Esophagus squamous epithelium (tissue), 5 donors: Measurements from ENCODE around the gene ASPDH. TPM values are rescaled to one million over a fixed set of nuclear protein-coding genes. Genes with fewer than 3 reads are reported as not detected.

Experiments used
- DNase-seq: peaks from one replicate; lab custom pipeline; 2025; lab: John Stamatoyannopoulos, UW
- H3K27ac ChIP-seq, 4 donors: fragments of 200-600 bp; sonication (generic); one replicate each; pipeline ENCODE4 v1.5.1; 2016 to 2019; ENCODE audit warnings: mild to moderate bottlenecking in 1 of 4
- H3K27me3 ChIP-seq, 4 donors: fragments of 200-600 bp; sonication (generic); 1 replicate in 3 of 4; 2 replicates in 1 of 4; pipeline versions ENCODE4 v1.5.1 to v1.6.0; 2017 to 2021; ENCODE audit warnings: antibody characterized with exemption in 1 of 4
- H3K36me3 ChIP-seq, 3 donors: fragments of 200-600 bp; sonication (generic); one replicate each; pipeline ENCODE4 v1.5.1; 2016 to 2019
- H3K4me1 ChIP-seq, 3 donors: fragments of 200-600 bp; sonication (generic); one replicate each; pipeline ENCODE4 v1.5.1; 2017 to 2019
- H3K4me3 ChIP-seq, 4 donors: fragments of 200-600 bp; sonication (generic); 1 replicate in 3 of 4; 2 replicates in 1 of 4; pipeline ENCODE4 v1.5.1; 2016 to 2019; ENCODE audit warnings: mild to moderate bottlenecking in 2 of 4, moderate library complexity in 1 of 4
- H3K9me3 ChIP-seq, 3 donors: fragments of 200-600 bp; sonication (generic); one replicate each; pipeline ENCODE4 v1.5.1; 2016 to 2019
- POLR2A ChIP-seq, 4 donors: fragments of 450-650 bp; IDR thresholded peaks; one replicate each; pipeline ENCODE4 v1.6.1; 2017; ENCODE audit warnings: antibody characterized with exemption in 4 of 4, mild to moderate bottlenecking in 4 of 4, moderate library complexity in 3 of 4
- WGBS, 2 donors: methylation state at CpG; one replicate each; pipeline ENCODE4 v1.1.5; 2018; 5-methylcytosine and 5-hydroxymethylcytosine counted together
- intact Hi-C: fragments of 100-400 bp; cut with DNase I; formaldehyde crosslinking; loops from one replicate; pipeline ENCODE4 v1.15.0; 2022
- total RNA-seq, 4 donors: library from RNA; depleted of rRNA; stranded (reverse); fragments of >200 nt; gene quantifications; one replicate each; pipeline ENCODE4 v1.1.0, GENCODE V29; 2016
- TF ChIP-seq, protein P1 (sequence below), 6 experiments: fragments of 450-650 bp in 4 of 6; fragments of 200-600 bp in 2 of 6; sonication (generic) in 2 of 6; IDR thresholded peaks; one replicate each; pipeline ENCODE4 v1.5.1; 2016 to 2019; ENCODE audit warnings: antibody characterized with exemption in 6 of 6, mild to moderate bottlenecking in 4 of 6, moderate library complexity in 4 of 6
- donor health status: DM: yes; HTN: yes; CAD: no.

The ASPDH gene
- total RNA-seq, 4 donors from 2014 or later: not detected

DNA sequence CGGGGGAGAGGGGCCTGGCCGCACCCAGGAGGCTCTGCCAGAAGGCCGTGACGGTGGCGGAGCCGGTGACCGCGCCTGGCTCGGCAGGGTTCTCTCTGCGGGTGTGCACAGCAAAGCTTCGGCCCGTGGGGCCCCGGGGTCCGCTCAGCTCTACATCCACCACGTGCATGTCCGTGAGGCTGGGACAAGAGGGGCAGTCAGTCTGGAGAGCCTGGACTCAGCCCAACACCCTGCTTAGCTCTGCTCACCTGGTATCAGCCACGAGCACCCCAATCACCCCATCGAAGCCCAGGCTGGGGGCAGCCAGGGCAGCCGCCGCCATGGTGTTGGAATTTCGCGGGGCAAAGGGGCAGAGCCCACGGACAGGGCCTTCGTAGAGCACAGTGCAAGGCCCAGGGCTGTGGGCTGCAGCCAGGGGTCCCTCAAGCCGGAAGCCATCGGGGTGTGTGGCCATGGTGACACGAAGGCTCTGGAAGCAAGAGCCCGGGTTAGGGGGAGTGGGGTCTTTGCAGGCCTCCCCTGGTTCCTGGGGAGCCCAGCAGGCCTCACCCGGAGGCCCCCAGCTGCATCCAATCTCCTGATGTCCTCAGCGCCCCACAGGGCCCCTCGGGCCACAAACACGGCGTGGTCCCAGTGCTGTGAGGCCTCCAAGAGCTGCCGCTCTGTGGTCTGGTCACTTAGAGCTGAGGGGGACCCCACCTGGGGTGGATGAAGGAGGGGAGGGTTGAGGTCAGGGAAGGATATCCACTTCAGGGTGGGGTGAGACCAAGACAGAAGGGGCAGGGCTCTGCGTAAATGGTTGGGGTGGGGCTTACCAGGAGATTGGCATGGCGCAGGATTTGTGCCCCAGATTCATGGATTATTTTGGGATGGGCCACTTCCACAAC, 1.4 kb downstream of the ASPDH start:
- Histone ChIP-seq H3K9me3 (no peaks in the 10 kb centered on the region), H3K27me3 (peaks cover 0 to 22% (median 0%) of the 10 kb centered on the region in 4 donors), H3K4me1 (peaks cover 7 to 25% (median 8%) of the 10 kb centered on the region in 3 donors), H3K4me3 (peak overlapping the region in 2 of 4 donors; percentile 81 to 90), H3K36me3 (peaks cover 0 to 5% (median 0%) of the 10 kb centered on the region in 3 donors), H3K27ac (peak overlapping the region in 1 of 4 donors; percentile 90)
- no peak for TF ChIP-seq POLR2A (IDR thresholded peaks at IDR 0.05)
- TF ChIP-seq, protein P1, sequence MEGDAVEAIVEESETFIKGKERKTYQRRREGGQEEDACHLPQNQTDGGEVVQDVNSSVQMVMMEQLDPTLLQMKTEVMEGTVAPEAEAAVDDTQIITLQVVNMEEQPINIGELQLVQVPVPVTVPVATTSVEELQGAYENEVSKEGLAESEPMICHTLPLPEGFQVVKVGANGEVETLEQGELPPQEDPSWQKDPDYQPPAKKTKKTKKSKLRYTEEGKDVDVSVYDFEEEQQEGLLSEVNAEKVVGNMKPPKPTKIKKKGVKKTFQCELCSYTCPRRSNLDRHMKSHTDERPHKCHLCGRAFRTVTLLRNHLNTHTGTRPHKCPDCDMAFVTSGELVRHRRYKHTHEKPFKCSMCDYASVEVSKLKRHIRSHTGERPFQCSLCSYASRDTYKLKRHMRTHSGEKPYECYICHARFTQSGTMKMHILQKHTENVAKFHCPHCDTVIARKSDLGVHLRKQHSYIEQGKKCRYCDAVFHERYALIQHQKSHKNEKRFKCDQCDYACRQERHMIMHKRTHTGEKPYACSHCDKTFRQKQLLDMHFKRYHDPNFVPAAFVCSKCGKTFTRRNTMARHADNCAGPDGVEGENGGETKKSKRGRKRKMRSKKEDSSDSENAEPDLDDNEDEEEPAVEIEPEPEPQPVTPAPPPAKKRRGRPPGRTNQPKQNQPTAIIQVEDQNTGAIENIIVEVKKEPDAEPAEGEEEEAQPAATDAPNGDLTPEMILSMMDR (IDR thresholded peaks at IDR 0.05): no peak
- WGBS, 2 donors: 89 to 91% methylated on average over 3 to 9 of the region's 36 CpGs
- DNase-seq: no peak
- intact Hi-C loops: no loop called here

DNA sequence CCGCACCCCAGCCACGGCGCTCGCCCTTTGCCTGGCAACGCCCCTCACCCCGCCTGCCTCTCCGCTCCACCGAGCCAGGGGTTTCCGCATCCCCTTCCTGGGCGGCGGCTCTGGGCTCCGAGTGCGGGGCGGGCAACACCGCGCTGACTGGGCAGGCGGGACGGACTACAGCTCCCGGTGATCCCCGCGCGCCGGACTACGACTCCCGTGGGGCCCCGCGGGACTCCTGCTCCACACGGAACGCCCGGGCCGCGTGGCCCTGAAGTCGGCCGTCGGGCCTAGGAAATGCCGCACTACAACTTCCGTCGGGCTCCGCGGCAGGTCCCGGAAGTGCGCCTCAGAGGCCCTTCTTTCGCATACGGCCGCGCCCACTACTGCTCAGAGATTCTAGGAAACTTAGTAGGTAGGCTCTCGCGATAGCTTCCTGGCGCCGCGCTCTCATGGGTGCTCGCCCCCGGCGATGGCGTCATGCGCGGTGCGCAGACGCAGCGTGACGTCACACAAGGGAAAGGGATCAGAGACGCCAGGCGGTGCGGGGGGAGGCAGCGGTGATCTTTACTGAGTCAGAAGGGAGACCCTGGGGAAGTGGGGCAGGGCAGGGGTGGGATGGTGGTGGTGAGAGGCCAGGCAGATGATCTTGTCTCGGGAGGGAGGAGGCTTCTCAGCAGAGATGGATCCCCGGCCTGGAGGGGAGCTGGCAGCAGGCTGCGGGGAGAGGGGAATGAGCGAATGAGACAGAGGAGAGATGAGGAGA, 2.5 kb downstream of the ASPDH start, which contains the start of gene JOSD2:
TSS of gene JOSD2 (minus strand) at position 123 of the 754 bp plus-strand sequence. CDS start 760 bp downstream, outside the sequence.
- TF ChIP-seq, protein P1 (IDR thresholded peaks at IDR 0.05): peak in 2 of 6 experiments; percentile 12 to 39
- TF ChIP-seq POLR2A (IDR thresholded peaks at IDR 0.05): peak in 3 of 4 donors; percentile 8 to 64 (median 42)
- Histone ChIP-seq H3K27me3 (peaks cover 0 to 18% (median 0%) of the 10 kb centered on the region in 4 donors), H3K27ac (peak within 1 kb of the TSS; percentile 83 to 93 (median 87)), H3K4me1 (peaks cover 7 to 25% (median 8%) of the 10 kb centered on the region in 3 donors), H3K4me3 (peak within 1 kb of the TSS; percentile 65 to 90 (median 74)), H3K9me3 (no peaks in the 10 kb centered on the region), H3K36me3 (peaks cover 0 to 7% (median 0%) of the 10 kb centered on the region in 3 donors)
- WGBS, 2 donors: 4 to 6% methylated on average over 13 to 14 of the region's 69 CpGs
- intact Hi-C loops: no loop called here
- DNase-seq: peak; percentile 96

DNA sequence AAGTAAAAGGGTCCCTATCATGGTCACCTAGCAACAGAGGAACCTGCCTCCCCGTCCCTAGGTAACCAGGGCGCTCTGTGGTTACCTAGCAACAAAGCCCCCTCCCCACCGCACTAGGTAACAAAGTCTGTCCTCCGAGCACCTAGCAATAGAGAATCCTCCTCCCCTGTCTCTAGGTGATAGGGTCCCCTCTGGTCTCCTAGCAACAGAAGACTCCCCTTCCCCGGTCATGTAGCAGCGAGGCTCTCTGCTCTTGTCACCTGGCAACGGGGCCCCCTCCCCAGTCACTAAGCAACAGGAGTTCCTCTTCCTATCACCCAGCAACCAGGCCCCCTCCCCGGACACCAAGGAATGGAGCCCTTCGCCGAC, 3.0 kb downstream of the ASPDH start:
- H3K4me3 ChIP-seq: peak overlapping the region; percentile 65 to 90 (median 74)
- H3K4me1 ChIP-seq: peaks cover 7 to 25% (median 8%) of the 10 kb centered on the region in 3 donors
- H3K36me3 ChIP-seq: peaks cover 0 to 13% (median 0%) of the 10 kb centered on the region in 3 donors
- H3K9me3 ChIP-seq: no peaks in the 10 kb centered on the region
- WGBS, 2 donors: 0 to 3% methylated on average over 5 to 8 of the region's 10 CpGs
- peaks cover 0 to 14% (median 0%) of the 10 kb centered on the region in 4 donors for H3K27me3 ChIP-seq
- peak overlapping the region; percentile 83 to 93 (median 87) for H3K27ac ChIP-seq
- DNase-seq: no peak
- intact Hi-C loops: no loop called here
- TF ChIP-seq, protein P1 (IDR thresholded peaks at IDR 0.05): no peak
- TF ChIP-seq POLR2A (IDR thresholded peaks at IDR 0.05): no peak

DNA sequence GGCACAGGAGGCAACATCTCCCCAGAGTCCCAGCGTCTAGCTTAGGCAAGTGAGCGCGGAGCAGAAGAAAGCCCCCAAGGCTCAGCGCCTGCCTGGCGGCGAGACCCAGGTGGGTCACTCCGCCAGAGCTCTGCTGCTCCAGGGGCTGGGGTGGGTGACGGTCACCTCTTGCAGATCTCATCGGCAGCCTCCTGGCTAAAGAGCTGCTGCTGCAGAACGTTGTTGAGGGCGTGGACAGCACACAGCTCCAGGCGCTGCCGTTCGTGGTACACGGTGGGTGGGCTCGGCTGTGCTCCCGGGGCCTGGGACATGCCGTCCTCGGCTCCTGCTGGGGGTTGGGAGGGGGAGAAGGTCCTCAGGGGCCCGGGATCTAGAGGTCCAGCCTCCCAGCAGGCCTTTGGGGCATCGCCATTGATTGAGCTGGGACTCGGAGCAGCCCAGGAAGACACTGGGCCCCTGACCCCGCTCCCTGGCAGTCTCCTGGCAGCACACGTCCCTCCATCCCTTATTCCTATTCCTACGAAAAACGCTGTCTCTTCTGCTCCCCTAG, 3.5 kb downstream of the ASPDH start:
- 68 to 84% methylated on average over 6 to 10 of the region's 26 CpGs for WGBS, 2 donors
- Histone ChIP-seq H3K36me3 (peaks cover 0 to 16% (median 0%) of the 10 kb centered on the region in 3 donors), H3K4me1 (peaks cover 7 to 25% (median 8%) of the 10 kb centered on the region in 3 donors), H3K27ac (peak overlapping the region; percentile 83 to 93 (median 87)), H3K4me3 (peak overlapping the region; percentile 65 to 90 (median 74)), H3K27me3 (peaks cover 0 to 14% (median 0%) of the 10 kb centered on the region in 4 donors), H3K9me3 (no peaks in the 10 kb centered on the region)
- intact Hi-C loops: no loop called here
- DNase-seq: no peak
- TF ChIP-seq, protein P1 (IDR thresholded peaks at IDR 0.05): no peak
- no peak for TF ChIP-seq POLR2A (IDR thresholded peaks at IDR 0.05)
